K562 (cell line): ENCODE data around the gene PNPLA8. TPM values are rescaled to one million over a fixed set of nuclear protein-coding genes. Genes with fewer than 3 reads are reported as not detected.

ENCODE experiments used
- ATAC-seq: fragments of 200-7000 bp; cut with Tn5 transposase; 3 replicates; pipeline ENCODE4 v1.9.1; 2020; ENCODE audit warnings: moderate library complexity
- BruUV-seq: library from RNA; stranded (reverse); fragments of 400-500 nt; replicated peaks from 2 replicates; lab custom pipeline; 2021; lab: Mats Ljungman, UMichigan
- CTCF ChIA-PET: fragments of 300-600 bp; formaldehyde crosslinking; extraction: SDS; loops from one replicate; lab custom pipeline; 2021; ENCODE audit warnings: low intra/inter-chr PET ratio; lab: Yijun Ruan, JAX
- POLR2A ChIA-PET: fragments of 300-600, 350-650 bp; sonication (Branson Sonifier 250); formaldehyde crosslinking; extraction: SDS; loops from one replicate; lab custom pipeline; 2021; ENCODE audit warnings: antibody characterized with exemption, inconsistent platforms; lab: Yijun Ruan, JAX
- DNase-seq, 4 experiments: peaks; one replicate each; pipeline versions ENCODE4 v3.0.0 to v3.0.0-alpha.2; 2011 to 2018; ENCODE audit warnings: low spot score in 3 of 4, mixed read lengths in 3 of 4; ENCODE audit errors: extremely low read depth in 1 of 4
- FAIRE-seq: peaks from 2 replicates; lab custom pipeline; 2011; peaks lifted over from hg19 to GRCh38; lab: Jason Lieb, UNC
- H2AFZ ChIP-seq: 2 replicates; pipeline ENCODE4 v1.6.0; 2011; ENCODE audit warnings: low read depth, low read length, control low read depth, inconsistent platforms
- H3K27ac ChIP-seq: fragments of 200-600 bp; 3 replicates; pipeline ENCODE4 v1.8.0; 2011; ENCODE audit warnings: low read depth, mild to moderate bottlenecking, control low read depth, inconsistent platforms, low read length, moderate library complexity, mixed read lengths; ENCODE audit errors: extremely low read depth
- H3K27me3 ChIP-seq, 2 experiments: fragments of 300-600 bp in 1 of 2; 2 replicates in 1 of 2; 3 replicates in 1 of 2; pipeline versions ENCODE4 v1.6.0 to v1.8.0; 2011; ENCODE audit warnings: inconsistent platforms in 2 of 2, low read length in 2 of 2, mild to moderate bottlenecking in 1 of 2, mixed read lengths in 1 of 2, moderate library complexity in 1 of 2; ENCODE audit not compliant: control insufficient read depth in 2 of 2, insufficient read depth in 2 of 2
- H3K36me3 ChIP-seq: fragments of 300-600 bp; 3 replicates; pipeline ENCODE4 v1.8.0; 2011; ENCODE audit warnings: mild to moderate bottlenecking, low read length, inconsistent platforms; ENCODE audit not compliant: control insufficient read depth, insufficient read depth
- H3K4me1 ChIP-seq, 2 experiments: fragments of 200-600 bp in 1 of 2; replicated peaks in 1 of 2; 2 replicates in 1 of 2; 3 replicates in 1 of 2; pipeline versions ENCODE4 v1.5.1 to v1.8.0; 2011; ENCODE audit warnings: inconsistent platforms in 2 of 2, low read length in 2 of 2, mild to moderate bottlenecking in 1 of 2, mixed read lengths in 1 of 2, moderate library complexity in 1 of 2; ENCODE audit not compliant: control insufficient read depth in 2 of 2, insufficient read depth in 2 of 2
- H3K4me2 ChIP-seq: 2 replicates; pipeline ENCODE4 v1.6.1; 2011; ENCODE audit warnings: low read length, control low read depth, inconsistent platforms, mixed read lengths; ENCODE audit not compliant: insufficient read depth
- H3K4me3 ChIP-seq: fragments of 200-600 bp; sonication (generic), shearing (Covaris generic); 2 replicates; pipeline ENCODE4 v1.5.1; 2016; ENCODE audit warnings: control low read depth, inconsistent platforms
- H3K79me2 ChIP-seq: fragments of 200-600 bp; 3 replicates; pipeline ENCODE4 v1.8.0; 2011; ENCODE audit warnings: low read length, inconsistent platforms; ENCODE audit not compliant: control insufficient read depth, insufficient read depth
- H3K9ac ChIP-seq, 2 experiments: 2 replicates each; pipeline versions ENCODE4 v1.6.0 to v1.6.1; 2011; ENCODE audit warnings: low read depth in 2 of 2, low read length in 2 of 2, control low read depth in 1 of 2, inconsistent platforms in 1 of 2, mild to moderate bottlenecking in 1 of 2, mixed read lengths in 1 of 2; ENCODE audit not compliant: insufficient read depth in 1 of 2
- H3K9me1 ChIP-seq: one replicate; pipeline ENCODE4 v1.6.0; 2011; ENCODE audit warnings: inconsistent platforms, mild to moderate bottlenecking, low read length, moderate library complexity; ENCODE audit not compliant: control insufficient read depth, insufficient read depth
- H3K9me3 ChIP-seq: replicated peaks from 2 replicates; pipeline ENCODE4 v1.5.1; 2011; ENCODE audit warnings: low read depth, low read length, inconsistent platforms; ENCODE audit not compliant: control insufficient read depth, insufficient read depth
- H4K20me1 ChIP-seq: replicated peaks from 2 replicates; pipeline ENCODE4 v1.6.1; 2011; ENCODE audit warnings: low read length, inconsistent platforms, mixed read lengths; ENCODE audit not compliant: control insufficient read depth, insufficient read depth
- ASH1L ChIP-seq: fragments of 450-650 bp; IDR thresholded peaks from 2 replicates; pipeline ENCODE4 v1.6.1; 2018; ENCODE audit warnings: borderline replicate concordance, mild to moderate bottlenecking, low read depth; ENCODE audit not compliant: partially characterized antibody
- CBX8 ChIP-seq: fragments of 200-600 bp; sonication (generic); IDR thresholded peaks from 2 replicates; pipeline ENCODE4 v1.6.1; 2012; ENCODE audit warnings: borderline replicate concordance, mixed run types, low read depth, mild to moderate bottlenecking, moderate library complexity, mixed read lengths, low read length, control low read depth, inconsistent platforms; ENCODE audit not compliant: poor library complexity, severe bottlenecking; ENCODE audit errors: extremely low read depth
- GATAD2B ChIP-seq: fragments of 450-650 bp; IDR thresholded peaks from 2 replicates; pipeline ENCODE4 v1.6.1; 2017; ENCODE audit warnings: mild to moderate bottlenecking, borderline replicate concordance
- NFXL1 ChIP-seq: fragments of 450-650 bp; formaldehyde crosslinking; IDR thresholded peaks from 2 replicates; pipeline ENCODE4 v1.4.0; 2021; ENCODE audit warnings: mild to moderate bottlenecking
- PYGO2 ChIP-seq: fragments of 450-650 bp; IDR thresholded peaks from 2 replicates; pipeline ENCODE4 v1.6.1; 2016; ENCODE audit warnings: mild to moderate bottlenecking, missing genetic modification characterization, moderate library complexity, missing compliant biosample characterization
- U2AF1 ChIP-seq: fragments of 200-400 bp; formaldehyde crosslinking; optimal IDR thresholded peaks from 2 replicates; pipeline ENCODE3; 2017; ENCODE audit warnings: mild to moderate bottlenecking, low read depth, low read length, moderate library complexity
- WGBS: fragments of 100-300 bp; shearing (Covaris generic); methylation state at CpG from one replicate; pipeline ENCODE4 v1.1.6; 2016; ENCODE audit warnings: low coverage, mixed read lengths; ENCODE audit not compliant: insufficient coverage; ENCODE audit errors: missing lambda C conversion rate; 5-methylcytosine and 5-hydroxymethylcytosine counted together
- in situ Hi-C: fragments of 300-500 bp; cut with MboI; formaldehyde crosslinking; loops from 4 replicates; pipeline ENCODE4 v1.15.0; 2018; ENCODE audit warnings: inconsistent platforms, mixed read lengths
- intact Hi-C: fragments of 100-400 bp; cut with micrococcal nuclease; formaldehyde crosslinking; loops from 2 replicates; pipeline ENCODE4 v1.14.2; 2022
- polyA plus RNA-seq, 8 experiments: library from polyadenylated mRNA; depleted of rRNA in 4 of 8; stranded (reverse) in 5 of 8; unstranded in 3 of 8; fragments of >200 nt; fragmentation: Nextera tagmentation in 2 of 8; fragmentation: Illumina TruSeq in 1 of 8; extraction: Ambion mirVana in 2 of 8; extraction: Trizol in 1 of 8; gene quantifications; 2 replicates each; pipeline versions ENCODE4 v1.2.1 to v1.2.3, GENCODE V29; 2011 to 2014; ENCODE audit warnings: inconsistent platforms in 1 of 8, missing spikeins in 1 of 8
- total RNA-seq, 7 experiments: library from RNA; depleted of rRNA in 6 of 7; stranded (reverse); fragments of >200 nt in 6 of 7; fragmentation: Illumina TruSeq in 2 of 7; extraction: Trizol in 2 of 7; gene quantifications; 2 replicates each; pipeline versions ENCODE4 v1.2.1 to v1.2.3, GENCODE V29; 2011 to 2021; ENCODE audit warnings: low replicate concordance in 1 of 7
- TF ChIP-seq, protein P1 (sequence below): sonication (generic); formaldehyde crosslinking; IDR thresholded peaks from 2 replicates; pipeline ENCODE4 v1.8.0; 2023; ENCODE audit warnings: mild to moderate bottlenecking, missing genetic modification reagents
- TF ChIP-seq, protein P2 (sequence below): fragments of 200-400 bp; formaldehyde crosslinking; IDR thresholded peaks from 2 replicates; pipeline ENCODE4 v1.6.1; 2017; ENCODE audit warnings: mild to moderate bottlenecking, low read depth, low read length, moderate library complexity

The PNPLA8 gene
- total and polyA plus RNA-seq, 9 of the 15 experiments (the other 6 are each of a cell fraction or from before 2014, with no cell fraction given), result 12.8 to 27.6 (median 16.3) TPM

DNA sequence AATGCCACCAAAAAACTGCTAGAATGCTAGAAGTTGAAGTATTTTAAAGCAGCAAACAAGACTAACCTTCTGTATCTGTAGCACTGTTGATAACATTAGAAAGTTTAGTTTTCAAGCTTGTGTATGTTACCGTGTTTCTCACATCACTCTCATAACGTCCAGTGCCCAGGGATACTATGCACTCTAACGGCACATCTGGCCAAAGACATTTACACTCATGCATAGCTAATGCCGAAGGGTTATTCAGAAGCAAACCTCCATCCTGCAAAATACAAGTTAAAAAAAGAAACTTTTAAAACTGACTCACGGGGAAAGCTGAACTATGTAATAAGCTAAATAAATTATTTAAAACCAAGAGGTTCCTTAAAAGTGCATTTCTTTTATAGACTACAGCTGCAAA lies 46.8 kb downstream of the PNPLA8 start:
- H3K36me3 ChIP-seq, result no peaks in the 10 kb centered on the region
- no peak overlapping the region for H3K27ac ChIP-seq
- H2AFZ ChIP-seq, result no peak overlapping the region
- no TSS peak for BruUV-seq
- ChIA-PET POLR2A (interaction anchor here (1.1 to 1.4 kb wide), 2 partner anchors 10 to 24 kb away, joined by 3 to 4 read pairs; no protein-coding TSS in a partner anchor), CTCF (no interaction called here)
- ATAC-seq (no peak), FAIRE-seq (no peak), DNase-seq (no peak)
- no peaks in the 10 kb centered on the region for H3K9me1 ChIP-seq
- no peaks in the 10 kb centered on the region for H3K27me3 ChIP-seq
- H3K4me3 ChIP-seq, result no peak overlapping the region
- H3K9ac ChIP-seq, result no peak overlapping the region
- H3K79me2 ChIP-seq, result no peaks in the 10 kb centered on the region
- no peak for TF ChIP-seq GATAD2B
- TF ChIP-seq CBX8, result no peak
- TF ChIP-seq NFXL1, result no peak
- TF ChIP-seq, protein P1, sequence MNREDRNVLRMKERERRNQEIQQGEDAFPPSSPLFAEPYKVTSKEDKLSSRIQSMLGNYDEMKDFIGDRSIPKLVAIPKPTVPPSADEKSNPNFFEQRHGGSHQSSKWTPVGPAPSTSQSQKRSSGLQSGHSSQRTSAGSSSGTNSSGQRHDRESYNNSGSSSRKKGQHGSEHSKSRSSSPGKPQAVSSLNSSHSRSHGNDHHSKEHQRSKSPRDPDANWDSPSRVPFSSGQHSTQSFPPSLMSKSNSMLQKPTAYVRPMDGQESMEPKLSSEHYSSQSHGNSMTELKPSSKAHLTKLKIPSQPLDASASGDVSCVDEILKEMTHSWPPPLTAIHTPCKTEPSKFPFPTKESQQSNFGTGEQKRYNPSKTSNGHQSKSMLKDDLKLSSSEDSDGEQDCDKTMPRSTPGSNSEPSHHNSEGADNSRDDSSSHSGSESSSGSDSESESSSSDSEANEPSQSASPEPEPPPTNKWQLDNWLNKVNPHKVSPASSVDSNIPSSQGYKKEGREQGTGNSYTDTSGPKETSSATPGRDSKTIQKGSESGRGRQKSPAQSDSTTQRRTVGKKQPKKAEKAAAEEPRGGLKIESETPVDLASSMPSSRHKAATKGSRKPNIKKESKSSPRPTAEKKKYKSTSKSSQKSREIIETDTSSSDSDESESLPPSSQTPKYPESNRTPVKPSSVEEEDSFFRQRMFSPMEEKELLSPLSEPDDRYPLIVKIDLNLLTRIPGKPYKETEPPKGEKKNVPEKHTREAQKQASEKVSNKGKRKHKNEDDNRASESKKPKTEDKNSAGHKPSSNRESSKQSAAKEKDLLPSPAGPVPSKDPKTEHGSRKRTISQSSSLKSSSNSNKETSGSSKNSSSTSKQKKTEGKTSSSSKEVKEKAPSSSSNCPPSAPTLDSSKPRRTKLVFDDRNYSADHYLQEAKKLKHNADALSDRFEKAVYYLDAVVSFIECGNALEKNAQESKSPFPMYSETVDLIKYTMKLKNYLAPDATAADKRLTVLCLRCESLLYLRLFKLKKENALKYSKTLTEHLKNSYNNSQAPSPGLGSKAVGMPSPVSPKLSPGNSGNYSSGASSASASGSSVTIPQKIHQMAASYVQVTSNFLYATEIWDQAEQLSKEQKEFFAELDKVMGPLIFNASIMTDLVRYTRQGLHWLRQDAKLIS (CRISPR knock-in tag), result no peak
- no peak for TF ChIP-seq U2AF1
- TF ChIP-seq, protein P2, sequence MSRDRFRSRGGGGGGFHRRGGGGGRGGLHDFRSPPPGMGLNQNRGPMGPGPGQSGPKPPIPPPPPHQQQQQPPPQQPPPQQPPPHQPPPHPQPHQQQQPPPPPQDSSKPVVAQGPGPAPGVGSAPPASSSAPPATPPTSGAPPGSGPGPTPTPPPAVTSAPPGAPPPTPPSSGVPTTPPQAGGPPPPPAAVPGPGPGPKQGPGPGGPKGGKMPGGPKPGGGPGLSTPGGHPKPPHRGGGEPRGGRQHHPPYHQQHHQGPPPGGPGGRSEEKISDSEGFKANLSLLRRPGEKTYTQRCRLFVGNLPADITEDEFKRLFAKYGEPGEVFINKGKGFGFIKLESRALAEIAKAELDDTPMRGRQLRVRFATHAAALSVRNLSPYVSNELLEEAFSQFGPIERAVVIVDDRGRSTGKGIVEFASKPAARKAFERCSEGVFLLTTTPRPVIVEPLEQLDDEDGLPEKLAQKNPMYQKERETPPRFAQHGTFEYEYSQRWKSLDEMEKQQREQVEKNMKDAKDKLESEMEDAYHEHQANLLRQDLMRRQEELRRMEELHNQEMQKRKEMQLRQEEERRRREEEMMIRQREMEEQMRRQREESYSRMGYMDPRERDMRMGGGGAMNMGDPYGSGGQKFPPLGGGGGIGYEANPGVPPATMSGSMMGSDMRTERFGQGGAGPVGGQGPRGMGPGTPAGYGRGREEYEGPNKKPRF, result no peak
- no peak for TF ChIP-seq ASH1L
- TF ChIP-seq PYGO2 (tag), result no peak
- intact Hi-C loops, result no loop called here
- 59% methylated on average over 5 of the region's 5 CpGs for WGBS
- H4K20me1 ChIP-seq, result no peaks in the 10 kb centered on the region
- in situ Hi-C loops, result no loop called here
- H3K4me2 ChIP-seq, result no peak overlapping the region
- no peaks in the 10 kb centered on the region for H3K9me3 ChIP-seq
- no peaks in the 10 kb centered on the region for H3K4me1 ChIP-seq
